Activated gamma-delta T cell treated with Interleukin-2 at 50 U/mL for 16 hours (primary cell): Measurements from ENCODE around the gene P3H2.
"Not testable (repeated sequence)": the region's sequence is repeated elsewhere in the genome, so short reads cannot be mapped to it uniquely, and the experiment has no call there.

Source experiments
- DNase-seq: peaks from one replicate; pipeline ENCODE4 v3.0.0-alpha.2; 2020

Gene P3H2, protein sequence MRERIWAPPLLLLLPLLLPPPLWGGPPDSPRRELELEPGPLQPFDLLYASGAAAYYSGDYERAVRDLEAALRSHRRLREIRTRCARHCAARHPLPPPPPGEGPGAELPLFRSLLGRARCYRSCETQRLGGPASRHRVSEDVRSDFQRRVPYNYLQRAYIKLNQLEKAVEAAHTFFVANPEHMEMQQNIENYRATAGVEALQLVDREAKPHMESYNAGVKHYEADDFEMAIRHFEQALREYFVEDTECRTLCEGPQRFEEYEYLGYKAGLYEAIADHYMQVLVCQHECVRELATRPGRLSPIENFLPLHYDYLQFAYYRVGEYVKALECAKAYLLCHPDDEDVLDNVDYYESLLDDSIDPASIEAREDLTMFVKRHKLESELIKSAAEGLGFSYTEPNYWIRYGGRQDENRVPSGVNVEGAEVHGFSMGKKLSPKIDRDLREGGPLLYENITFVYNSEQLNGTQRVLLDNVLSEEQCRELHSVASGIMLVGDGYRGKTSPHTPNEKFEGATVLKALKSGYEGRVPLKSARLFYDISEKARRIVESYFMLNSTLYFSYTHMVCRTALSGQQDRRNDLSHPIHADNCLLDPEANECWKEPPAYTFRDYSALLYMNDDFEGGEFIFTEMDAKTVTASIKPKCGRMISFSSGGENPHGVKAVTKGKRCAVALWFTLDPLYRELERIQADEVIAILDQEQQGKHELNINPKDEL

DNA sequence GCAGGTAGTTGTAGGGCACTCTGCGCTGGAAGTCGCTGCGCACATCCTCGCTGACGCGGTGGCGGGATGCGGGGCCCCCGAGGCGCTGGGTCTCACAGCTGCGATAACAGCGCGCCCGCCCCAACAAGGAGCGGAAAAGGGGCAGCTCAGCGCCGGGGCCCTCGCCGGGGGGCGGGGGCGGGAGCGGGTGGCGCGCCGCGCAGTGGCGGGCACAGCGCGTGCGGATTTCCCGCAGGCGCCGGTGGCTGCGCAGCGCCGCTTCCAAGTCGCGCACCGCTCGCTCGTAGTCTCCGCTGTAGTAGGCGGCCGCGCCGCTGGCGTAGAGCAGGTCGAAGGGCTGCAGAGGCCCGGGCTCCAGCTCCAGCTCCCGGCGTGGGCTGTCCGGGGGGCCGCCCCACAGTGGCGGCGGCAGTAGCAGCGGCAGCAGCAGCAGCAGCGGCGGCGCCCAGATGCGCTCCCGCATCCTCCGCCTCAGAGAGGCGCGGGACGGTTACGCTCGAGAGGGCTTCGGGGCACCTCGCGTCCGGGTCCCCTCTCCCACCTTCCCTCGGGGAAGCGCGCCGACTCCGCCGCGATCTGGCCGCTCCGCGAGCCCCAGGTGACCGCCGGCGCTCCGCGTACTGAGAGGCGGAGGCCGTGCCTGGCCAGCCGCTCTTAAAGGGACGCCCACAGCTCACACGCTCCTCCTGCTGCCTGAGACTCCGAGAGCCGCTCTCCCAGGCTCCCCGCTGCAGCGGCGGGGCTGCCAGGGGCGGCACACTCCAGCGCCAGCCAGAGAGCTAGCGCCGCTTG is at the start of gene P3H2:
TSS of gene P3H2 (minus strand) at position 629 of the 792 bp plus-strand sequence. CDS start at position 463, 166 bp downstream.
- DNase-seq, result no peak

DNA sequence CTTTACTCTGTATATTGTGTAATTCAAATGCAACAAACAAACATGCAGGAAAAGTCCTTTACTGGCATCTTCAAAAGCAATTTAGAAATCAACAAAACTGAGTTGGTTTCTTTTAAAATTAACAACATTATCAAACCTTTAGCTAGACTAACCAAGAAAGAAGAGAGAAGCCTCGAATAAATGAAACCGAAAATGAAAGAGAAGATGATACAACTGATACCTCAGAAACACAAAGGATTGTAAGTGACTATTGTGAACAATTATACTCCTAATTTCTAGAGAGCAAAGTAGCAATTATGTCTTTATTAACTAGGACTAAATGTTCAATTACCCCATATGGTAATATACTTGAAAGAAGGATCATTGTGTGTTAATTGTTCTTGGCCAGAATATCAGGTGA is 49.2 kb upstream of the P3H2 start:
- DNase-seq, result no peak

DNA sequence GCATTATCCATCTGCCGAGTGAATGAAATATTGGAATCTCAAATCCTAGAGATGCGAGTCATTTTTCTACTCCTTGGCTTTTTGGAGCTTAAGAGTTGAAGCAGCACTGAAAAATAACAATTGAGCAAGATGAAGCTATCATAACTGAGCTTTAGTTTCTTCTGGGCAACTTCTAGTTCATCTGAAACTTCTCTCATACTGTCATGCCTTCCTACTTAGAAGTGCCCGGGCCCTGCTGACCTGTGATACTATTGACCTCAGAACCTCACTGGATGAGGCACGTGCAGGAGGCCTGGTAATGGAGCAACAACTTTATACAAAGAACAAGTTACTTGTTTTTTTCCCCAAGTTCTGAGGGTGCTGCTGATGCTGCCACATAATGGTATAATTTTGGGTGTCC is 48.5 kb upstream of the P3H2 start:
- no peak for DNase-seq

DNA sequence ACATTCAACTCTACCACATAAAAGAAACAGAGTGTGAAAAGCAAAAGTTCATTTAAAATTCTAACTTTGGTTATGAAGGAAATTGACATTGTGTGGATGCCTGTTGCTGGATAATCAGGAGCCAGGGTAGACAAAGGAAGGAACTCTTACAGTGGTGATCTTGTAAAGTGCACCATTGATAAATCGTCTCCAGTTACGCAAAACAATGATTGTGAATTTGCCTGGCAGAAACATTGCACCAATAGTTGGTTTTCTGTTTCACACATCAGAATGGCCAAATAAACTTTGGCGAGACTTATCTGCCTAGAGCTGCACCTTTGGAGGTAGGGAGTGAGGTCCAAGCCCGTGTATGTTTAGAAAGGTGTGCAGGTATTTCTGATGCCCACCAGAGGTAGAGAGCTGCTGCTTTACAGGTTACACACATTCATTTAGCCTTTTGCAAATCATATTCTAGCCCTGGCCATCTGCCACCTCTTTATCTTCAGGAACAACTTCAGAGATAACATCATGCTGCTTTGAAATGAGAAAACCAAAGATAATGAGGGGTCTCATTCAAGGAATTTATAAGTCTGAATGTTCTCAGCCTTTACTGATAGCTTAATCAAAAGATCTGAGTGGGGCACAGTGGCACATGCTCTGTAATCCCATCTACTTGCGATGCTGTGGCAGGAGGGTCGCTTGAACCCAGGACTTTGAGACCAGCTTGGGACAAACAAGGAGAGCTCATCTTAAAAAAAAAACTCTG is 47.4 kb upstream of the P3H2 start:
- DNase-seq, result no peak

DNA sequence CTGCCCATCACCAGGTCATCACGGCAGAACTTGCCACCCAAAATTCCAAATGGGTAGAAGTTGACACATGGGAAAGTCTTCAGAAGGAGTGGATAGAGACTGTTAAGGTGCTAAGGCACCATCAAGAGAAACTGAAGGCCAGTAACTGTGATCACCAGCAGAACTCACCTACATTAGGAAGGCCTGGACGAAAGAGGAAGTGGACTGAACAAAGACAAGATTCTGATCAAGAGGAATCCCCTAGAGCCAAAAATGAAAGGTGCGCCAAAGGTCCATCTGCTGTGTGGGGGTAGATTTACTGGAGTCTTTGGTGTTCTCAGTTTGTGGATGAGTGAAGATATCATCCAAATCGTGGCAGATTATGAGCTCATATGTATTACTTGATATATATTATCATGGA is 46.3 kb upstream of the P3H2 start:
- no peak for DNase-seq

DNA sequence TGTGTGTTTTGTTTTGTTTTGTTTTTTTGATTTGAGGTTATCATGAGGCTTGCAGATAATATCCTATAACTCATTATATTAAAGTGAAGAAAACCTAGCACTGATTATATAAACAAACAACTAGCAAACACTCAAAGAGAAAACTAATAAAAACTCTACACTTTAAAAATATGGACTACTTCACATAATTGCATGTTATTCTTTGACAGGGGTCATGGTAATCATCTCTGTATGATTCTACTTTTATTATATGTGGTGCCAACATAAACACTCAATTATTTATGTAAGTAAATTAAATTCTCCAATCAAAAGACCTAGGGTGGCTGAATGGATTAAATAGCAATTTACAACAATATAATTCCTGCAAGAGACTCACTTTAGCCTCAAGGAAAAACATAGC is 44.6 kb upstream of the P3H2 start:
- no peak for DNase-seq

DNA sequence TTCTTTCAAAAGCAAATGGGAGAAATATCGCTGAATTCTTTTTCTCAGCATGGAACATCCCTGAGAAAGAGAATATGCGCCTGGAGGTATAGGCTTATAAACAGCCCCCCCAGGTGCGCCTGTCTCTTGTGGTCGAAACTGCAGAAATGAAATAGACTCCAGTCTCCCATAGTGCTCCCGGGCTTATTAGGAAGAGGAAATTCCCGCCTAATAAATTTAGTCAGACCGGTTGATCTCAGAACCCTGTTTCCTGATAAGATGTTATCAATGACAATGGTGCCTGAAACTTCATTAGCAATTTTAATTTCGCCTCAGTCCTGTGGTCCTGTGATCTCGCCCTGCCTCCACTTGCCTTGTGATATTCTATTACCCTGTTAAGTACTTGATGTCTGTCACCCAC is 41.3 kb upstream of the P3H2 start:
- not testable (repeated sequence) for DNase-seq

DNA sequence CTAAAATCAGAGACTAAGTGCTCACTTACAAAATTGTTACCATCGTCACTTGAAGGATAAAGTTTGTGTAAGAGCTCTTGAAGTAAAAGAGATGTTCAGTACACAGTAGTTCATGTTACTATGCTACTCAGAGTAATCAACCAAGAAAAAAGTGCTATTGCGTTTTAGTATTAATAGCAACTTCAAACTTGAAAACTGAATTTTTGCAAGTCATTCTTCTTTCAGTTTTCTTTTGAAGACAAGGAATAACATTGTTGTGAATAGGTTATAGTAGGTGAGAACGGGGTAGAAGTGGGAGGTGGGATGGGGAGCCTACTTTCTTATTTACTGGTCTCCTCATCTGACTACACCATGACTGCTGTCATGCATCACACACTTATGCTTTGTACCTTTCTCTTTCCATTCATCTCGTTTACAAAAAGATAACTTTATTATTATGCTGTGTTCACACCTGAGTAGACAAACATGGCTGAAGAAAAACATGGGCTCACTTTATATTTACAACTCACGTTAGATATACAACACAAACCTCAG is 39.3 kb upstream of the P3H2 start:
- DNase-seq, result no peak

DNA sequence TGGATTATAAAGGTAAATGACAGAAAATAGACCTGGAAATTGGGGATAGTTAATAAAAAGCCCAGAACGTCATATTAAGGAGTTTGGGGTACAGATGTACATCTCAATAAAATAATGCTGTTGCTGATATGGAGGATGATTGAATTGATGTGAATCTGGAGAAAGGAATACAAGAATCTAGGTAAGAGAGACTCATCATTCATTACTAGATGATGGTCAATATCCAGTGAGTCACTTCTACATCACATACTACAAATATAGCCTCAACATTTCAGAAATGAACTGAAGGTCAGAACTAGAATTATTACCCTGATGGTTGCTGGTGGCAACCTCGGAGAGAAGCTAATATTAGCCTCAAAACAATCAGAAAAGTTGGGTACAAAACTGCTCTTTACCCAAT is 37.6 kb upstream of the P3H2 start:
- no peak for DNase-seq

DNA sequence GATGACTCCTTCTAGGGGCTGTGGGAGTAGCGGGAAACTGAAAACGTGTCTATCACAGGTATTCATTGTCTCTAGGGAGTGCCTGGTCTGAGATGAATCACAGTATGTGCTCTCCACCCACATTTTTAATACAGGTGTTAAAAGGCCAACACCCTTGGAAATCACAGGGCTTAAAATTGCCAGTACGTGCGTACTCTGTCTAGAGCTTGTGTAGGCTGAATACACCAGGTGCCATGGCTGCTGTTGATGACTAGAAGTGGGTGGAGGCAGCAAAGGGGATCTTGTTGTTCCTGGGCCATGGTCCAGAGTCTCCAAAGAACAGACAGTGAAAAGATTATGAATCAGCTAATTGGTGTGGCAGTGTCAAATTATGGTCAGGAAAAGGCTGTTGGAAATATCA is 35.1 kb upstream of the P3H2 start:
- DNase-seq, result no peak

DNA sequence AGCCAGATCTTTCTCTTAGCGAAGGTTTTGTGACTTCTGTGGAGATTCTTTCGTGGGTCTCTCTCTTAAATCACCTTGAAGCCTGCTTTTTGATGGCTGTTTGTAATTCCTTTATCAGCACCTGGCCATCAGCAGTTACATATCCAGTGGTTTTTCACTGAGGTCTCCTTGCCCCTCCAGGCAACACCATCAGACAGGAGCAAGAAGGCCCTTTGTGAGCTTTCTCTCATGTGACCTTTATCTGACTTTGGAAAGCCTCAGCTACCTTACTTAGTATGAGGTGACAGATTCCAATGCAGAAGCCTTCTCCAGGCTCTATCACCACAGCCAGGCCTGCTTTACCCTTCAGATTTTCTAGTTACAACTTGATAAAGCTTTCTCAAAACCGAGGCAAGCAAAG is 30.0 kb upstream of the P3H2 start:
- DNase-seq, result no peak

DNA sequence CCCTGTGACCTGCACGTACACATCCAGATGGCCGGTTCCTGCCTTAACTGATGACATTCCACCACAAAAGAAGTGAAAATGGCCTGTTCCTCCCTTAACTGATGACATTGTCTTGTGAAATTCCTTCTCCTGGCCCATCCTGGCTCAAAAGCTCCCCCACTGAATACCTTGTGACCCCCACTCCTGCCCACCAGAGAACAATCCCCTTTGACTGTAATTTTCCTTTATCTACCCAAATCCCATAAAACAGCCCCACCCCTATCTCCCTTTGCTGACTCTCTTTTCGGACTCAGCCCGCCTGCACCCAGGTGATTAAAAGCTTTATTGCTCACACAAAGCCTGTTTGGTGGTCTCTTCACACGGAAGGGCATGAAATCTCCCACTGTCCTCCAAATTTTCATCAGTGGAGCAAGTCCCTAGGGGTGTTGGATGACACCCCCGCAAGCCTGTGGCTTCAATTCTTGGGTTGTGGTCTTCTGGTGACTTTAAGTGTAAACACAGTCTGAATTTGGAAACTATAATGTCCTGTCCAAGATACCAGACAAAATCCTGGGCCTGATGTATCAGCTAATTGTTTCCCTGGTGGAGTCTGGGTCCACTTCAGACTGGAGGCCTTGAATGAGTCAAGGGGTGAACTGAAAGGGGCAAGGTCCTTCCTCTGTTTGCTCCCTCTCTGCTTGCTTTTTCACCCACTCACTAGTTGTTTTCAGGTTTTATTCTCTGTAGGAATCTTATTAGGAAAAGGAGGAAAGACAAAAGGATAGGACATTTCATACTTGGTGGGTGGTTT is 29.3 kb upstream of the P3H2 start:
- DNase-seq, result not testable (repeated sequence)

DNA sequence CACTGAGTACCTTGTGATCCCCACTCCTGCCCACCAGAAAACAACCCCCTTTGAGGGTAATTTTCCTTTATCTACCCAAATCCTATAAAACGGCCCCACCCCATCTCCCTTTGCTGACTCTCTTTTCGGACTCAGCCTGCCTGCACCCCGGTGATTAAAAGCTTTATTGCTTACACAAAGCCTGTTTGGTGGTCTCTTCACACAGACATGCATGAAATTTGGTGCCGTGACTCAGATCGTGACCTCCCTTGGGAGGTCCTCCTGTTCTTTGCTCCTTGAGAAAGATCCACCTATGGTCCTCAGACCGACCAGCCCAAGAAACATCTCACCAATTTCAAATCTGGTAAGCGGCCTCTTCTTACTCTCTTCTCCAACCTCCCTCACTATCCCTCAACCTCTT is 24.1 kb upstream of the P3H2 start:
- not testable (repeated sequence) for DNase-seq

DNA sequence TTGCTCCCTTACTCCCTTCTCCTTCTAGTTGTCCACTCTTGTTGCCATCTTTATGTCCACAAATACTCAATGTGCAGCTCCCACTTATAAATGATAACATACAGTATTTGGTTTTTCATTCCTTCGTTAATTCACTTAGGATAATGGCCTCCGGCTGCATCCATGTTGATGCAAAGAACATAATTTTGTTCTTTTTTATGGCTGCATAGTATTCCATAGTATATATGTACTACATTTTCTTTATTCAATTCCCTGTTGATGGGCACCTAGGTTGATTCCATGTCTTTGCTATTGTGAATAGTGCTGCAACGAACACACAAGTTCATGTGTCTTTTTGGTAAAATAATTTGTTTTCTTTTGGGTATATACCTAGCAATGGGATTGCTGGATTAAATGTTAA is 21.3 kb upstream of the P3H2 start:
- DNase-seq, result no peak

DNA sequence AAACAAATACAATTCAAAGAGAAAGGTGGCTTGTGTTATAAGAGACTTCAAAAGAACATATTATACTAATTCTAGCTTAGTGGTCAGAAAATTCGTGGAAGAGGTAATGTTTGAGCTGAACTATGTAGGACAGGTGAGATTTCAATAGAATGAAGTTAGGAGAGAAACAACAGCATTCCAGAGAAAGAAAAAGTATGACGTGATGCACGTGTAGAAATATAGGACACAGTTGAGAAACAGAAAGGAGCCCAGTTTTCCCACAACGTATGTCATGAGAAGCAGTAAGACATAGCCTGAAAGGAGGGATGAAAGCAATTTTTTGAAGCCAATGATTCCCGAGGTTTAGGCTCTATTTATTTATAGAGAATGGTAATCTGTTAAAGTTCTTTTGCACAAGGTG is 18.7 kb upstream of the P3H2 start:
- no peak for DNase-seq

DNA sequence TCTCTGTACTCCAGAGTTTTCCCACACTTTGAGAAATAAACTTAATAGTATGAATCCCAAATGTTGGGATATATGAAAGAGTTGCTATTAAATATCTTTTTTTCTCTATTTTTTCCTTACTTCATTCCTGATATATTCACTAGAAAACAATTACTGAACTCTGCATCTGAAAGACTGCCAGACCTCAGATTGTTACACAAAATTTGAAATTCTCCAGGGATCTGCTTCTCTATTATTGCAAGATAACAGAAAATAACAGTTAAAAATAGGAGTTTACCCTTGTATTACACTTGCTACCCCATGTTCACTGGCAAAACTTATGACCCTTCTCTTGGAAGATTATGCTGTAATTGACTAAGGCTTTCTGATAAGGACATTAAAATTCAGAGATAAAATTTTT is 11.7 kb upstream of the P3H2 start:
- no peak for DNase-seq

DNA sequence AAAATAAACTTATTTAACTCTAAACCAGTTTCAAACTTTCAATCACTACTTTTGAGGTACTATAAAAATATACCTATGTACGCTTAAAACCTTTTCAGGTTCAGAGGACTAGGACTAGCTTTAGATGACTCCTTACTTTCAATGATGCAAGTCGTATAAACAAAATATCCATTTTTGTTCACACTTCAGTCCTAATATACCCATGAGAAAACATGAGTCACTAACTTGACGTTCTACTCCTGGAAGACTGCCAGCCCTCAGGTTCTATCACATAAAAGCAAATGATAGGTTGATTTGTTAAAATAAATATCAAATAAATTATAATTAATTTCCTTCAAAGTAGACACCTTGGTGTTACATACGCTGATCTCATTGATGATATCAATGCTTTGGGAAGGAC is 10.6 kb upstream of the P3H2 start:
- no peak for DNase-seq

DNA sequence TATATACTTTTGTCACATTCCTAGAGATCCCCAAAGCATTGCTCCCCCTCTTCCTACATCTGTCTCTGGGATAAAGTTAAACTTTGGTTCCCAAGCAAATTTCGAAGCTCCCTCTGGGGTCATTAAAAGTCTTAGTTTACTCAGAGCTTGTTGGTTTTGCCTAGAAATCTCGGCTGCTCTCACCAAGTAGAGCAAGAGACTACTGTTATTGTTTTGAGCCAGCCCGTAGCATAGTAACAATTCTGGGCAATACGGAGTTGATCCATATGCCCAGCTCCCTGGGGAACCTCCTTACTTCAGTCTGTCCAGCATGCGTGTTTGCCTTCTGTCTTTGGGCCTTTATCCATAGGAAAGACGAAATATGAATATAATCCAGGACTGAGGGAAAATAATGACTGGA is 10.0 kb upstream of the P3H2 start:
- no peak for DNase-seq

DNA sequence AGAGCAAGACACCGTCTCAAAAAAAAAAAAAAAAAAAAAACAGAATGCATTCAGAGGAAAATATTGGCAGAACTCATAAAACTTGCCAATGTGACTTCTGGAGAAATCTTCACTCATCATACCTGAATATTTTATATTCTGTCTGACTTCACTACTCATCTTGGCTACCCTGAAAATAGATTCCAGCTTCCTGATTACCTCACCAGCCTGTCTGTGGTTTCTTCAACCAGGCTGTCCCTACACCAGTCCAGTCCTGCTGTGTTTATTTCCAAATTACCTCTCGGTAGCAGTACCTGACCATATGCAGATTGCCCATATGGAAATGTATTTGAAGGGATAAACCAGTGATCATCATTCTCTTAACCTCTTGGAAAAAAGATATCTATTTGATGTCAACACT is 9.3 kb upstream of the P3H2 start:
- no peak for DNase-seq

DNA sequence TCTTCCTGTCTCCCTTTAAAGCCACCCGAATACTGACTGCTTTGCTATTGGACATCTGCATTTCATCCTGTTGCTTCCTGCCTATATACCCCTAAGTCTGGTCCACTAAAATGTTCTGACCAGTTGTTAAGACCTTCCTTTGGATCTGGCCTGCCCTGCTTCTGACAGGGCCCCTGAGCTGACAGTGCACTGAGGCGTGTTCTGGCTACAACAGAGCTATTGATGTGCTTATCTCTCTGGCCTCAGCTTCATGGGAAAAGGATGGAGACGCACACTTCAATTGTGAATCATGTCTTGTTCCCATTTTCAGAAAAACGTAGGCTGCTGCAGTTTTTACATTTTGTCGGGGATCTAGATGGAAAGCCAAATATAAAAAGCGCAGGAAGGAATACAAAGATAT is 7.1 kb upstream of the P3H2 start:
- DNase-seq, result no peak

DNA sequence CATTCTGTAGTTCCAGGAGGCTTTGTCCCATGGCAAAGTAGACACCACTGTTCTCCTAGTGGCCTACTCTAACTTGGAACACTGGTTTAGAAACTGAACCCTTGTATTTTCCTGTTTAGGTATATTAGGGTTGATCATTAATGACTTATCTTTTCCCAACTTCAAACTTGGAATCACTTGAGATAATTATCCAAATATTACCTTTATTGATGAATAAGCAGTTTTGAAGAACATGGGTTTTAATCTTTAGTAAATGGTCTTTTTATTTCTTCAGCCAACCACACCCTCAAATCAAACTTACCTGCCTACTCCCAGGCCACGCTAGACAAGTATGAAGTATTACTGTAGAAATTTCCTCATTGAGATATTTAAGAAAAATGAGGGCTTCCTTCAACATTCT is 6.5 kb upstream of the P3H2 start:
- DNase-seq, result no peak
